Brain pericyte (primary cell): Measurements from ENCODE around the gene FBXO42.

ENCODE experiments used
- DNase-seq: peaks from one replicate; pipeline ENCODE4 v3.0.0-alpha.2; 2012; ENCODE audit warnings: low read depth, low spot score

FBXO42 gene

GRCh38 chr1:16205891-16206546, 146.3 kb downstream of the FBXO42 start:
- DNase-seq = no peak

- no peak for DNase-seq
These were observed 147.0 kb downstream of the FBXO42 start for GRCh38 chr1:16205334-16205671.

- no peak for DNase-seq
These were observed 147.5 kb downstream of the FBXO42 start for GRCh38 chr1:16204634-16205333.

- no peak for DNase-seq
These were observed 148.1 kb downstream of the FBXO42 start for GRCh38 chr1:16204216-16204615.

GRCh38 chr1:16203550-16203949, 148.7 kb downstream of the FBXO42 start:
- DNase-seq = no peak

- DNase-seq = no peak
These were observed 149.7 kb downstream of the FBXO42 start for GRCh38 chr1:16202281-16203210.

- DNase-seq = no peak
These were observed 152.6 kb downstream of the FBXO42 start for GRCh38 chr1:16199700-16200099.

GRCh38 chr1:16199157-16199501, 153.2 kb downstream of the FBXO42 start:
- DNase-seq = no peak

GRCh38 chr1:16198444-16199156, 153.7 kb downstream of the FBXO42 start:
- DNase-seq = no peak

- no peak for DNase-seq
These were observed 155.4 kb downstream of the FBXO42 start for GRCh38 chr1:16196874-16197273.
